GM12873 (cell line): Measurements from ENCODE around the gene ULK4.

ENCODE experiments used
- CTCF ChIP-seq: IDR thresholded peaks from 2 replicates; pipeline ENCODE4 v1.5.1; 2012; ENCODE audit warnings: low read depth, mild to moderate bottlenecking, moderate library complexity, low read length, control low read depth; ENCODE audit not compliant: insufficient read depth; ENCODE audit errors: missing control alignments

The ULK4 gene

GRCh38 chr3:41490360-41490759 is 471.5 kb downstream of the ULK4 start:
- no peak for TF ChIP-seq CTCF

- TF ChIP-seq CTCF: no peak
Observed at GRCh38 chr3:41489231-41489630, 472.7 kb downstream of the ULK4 start.

GRCh38 chr3:41488501-41488900 is 473.4 kb downstream of the ULK4 start:
- no peak for TF ChIP-seq CTCF

DNA sequence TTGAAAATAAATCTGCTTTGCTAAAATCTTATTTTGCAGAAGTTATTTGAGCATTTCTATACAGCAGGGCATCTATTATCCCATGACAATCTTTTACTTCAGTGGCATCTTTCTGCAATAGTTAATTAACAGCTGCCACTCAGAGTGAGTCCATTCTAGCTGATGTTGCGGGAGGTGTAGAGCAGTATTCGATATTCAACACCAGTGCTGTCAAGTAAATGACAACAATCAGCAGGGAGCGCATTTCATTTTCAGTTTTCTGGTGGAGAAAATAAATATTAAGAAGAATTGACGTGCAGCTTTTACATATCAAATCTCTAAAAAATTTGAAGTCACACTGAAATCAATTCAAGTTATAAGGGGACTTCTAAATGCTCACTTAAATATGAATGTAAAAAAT is 476.4 kb downstream of the ULK4 start:
- TF ChIP-seq CTCF: no peak

DNA sequence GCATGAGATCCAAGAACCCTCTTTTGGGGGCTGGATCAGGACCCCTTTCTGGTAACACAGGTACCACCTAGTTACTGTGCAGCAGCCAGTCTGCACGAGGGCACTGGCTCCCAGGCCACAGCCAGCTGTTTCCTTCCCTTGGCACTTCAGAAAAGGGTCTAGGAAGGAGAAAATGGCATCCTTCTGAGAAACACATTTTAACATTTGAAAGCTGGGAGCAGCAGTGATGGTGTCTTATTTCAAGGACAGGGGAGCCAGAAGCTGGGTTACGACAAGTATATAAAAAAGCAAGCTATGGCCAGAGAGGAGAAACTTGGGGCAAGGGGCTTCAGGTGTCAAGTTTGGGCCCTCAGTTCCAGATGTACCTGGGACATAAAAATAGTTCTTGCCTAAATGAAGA is 479.8 kb downstream of the ULK4 start:
- no peak for TF ChIP-seq CTCF

DNA sequence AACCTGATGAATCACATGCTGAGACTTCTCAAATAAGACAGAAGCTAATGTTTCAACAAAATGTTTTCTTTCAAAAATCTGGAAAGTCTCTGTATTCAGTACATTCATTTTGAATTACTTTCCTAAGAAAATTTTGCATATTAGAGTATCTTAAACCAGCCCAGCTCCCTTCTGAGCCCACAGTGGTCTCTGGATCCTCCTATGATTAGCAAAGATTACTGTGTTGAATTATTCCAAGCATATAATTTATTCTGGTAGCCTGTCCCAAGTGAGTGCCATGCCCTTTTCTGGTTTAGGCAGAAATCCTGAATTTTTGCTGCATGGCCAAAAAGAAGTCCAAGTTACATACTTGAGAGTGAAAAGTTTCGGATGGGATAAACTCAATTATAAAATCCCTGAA is 483.6 kb downstream of the ULK4 start:
- TF ChIP-seq CTCF: no peak

GRCh38 chr3:41477399-41478014 is 484.4 kb downstream of the ULK4 start:
- TF ChIP-seq CTCF: no peak
